GM06990 (cell line): ENCODE data around the gene EYA4.

Experiments
- DNase-seq: peaks from one replicate; pipeline ENCODE4 v3.0.0-alpha.2; 2011; ENCODE audit not compliant: insufficient read length; ENCODE audit errors: extremely low read depth
- H3K27me3 ChIP-seq: replicated peaks from 2 replicates; pipeline ENCODE4 v1.6.0; 2011; ENCODE audit warnings: low read length; ENCODE audit not compliant: control insufficient read depth, insufficient read depth
- H3K36me3 ChIP-seq: 2 replicates; pipeline ENCODE4 v1.5.1; 2011; ENCODE audit warnings: low read length; ENCODE audit not compliant: control insufficient read depth, insufficient read depth
- H3K4me3 ChIP-seq: replicated peaks from 2 replicates; pipeline ENCODE4 v1.5.1; 2011; ENCODE audit warnings: low read depth, mild to moderate bottlenecking, control low read depth, low read length
- TF ChIP-seq, protein P1 (sequence below): IDR thresholded peaks from 2 replicates; pipeline ENCODE4 v1.5.1; 2011; ENCODE audit warnings: low read length, control low read depth, mild to moderate bottlenecking, inconsistent platforms; ENCODE audit not compliant: insufficient read depth, poor library complexity, severe bottlenecking

EYA4 gene

DNA sequence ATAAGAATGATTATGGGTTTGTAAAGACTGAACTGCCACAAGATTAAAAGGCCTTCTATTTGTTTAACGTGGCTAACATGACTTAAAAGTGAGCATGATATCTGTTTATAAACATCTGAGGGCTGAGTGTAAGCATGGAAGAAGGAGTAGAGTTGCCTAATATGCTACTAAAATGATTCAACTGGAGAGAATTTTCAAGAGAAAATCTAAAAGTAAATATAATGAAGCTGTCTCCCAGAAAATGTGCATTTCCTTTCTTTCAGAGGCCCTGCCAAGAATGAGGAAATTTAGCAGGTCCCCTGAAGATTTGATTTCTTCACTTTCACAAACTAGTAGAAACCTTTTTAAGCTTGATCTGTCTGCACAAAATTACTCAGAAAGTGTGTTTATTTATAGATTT, 4.2 kb upstream of the EYA4 start:
- Histone ChIP-seq H3K27me3 (peaks cover 1% of the 10 kb centered on the region; the same call in 1 of the 2 replicates), H3K4me3 (no peak overlapping the region), H3K36me3 (no peaks in the 10 kb centered on the region; the same call in 1 of the 2 replicates)
- TF ChIP-seq, protein P1, sequence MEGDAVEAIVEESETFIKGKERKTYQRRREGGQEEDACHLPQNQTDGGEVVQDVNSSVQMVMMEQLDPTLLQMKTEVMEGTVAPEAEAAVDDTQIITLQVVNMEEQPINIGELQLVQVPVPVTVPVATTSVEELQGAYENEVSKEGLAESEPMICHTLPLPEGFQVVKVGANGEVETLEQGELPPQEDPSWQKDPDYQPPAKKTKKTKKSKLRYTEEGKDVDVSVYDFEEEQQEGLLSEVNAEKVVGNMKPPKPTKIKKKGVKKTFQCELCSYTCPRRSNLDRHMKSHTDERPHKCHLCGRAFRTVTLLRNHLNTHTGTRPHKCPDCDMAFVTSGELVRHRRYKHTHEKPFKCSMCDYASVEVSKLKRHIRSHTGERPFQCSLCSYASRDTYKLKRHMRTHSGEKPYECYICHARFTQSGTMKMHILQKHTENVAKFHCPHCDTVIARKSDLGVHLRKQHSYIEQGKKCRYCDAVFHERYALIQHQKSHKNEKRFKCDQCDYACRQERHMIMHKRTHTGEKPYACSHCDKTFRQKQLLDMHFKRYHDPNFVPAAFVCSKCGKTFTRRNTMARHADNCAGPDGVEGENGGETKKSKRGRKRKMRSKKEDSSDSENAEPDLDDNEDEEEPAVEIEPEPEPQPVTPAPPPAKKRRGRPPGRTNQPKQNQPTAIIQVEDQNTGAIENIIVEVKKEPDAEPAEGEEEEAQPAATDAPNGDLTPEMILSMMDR, result no peak
- DNase-seq, result no peak

DNA sequence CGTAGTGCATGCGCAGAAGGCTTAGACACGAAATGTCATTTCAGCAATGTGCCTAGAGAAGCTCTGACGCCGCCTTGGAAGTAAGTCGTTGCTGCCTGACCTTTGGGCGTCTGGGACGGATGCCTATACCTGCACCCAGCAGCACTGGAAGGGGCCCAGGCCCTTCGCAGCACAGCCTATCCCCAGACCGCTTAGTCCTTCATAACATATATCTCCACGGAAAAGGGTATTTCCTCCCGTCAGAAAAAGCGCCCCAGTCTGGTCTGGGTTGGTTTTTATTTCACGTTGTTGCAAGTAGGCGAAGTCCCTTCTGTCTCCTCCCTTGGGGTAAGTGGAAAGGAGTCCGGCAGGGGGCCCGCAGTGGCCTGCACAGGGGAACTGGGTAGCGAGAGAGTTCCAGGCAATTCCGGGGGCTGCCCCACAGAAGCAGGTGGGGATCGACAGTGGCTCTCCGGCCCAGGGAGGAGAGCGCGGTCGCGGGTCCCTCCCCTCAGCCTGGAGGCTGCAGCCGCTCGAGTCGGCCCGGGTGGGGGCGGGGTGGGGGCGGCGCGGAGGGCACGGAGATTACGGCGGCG, 559 bp upstream of the EYA4 start:
- TF ChIP-seq, protein P1, result no peak
- Histone ChIP-seq H3K4me3 (no peak overlapping the region), H3K36me3 (no peaks in the 10 kb centered on the region; the same call in 1 of the 2 replicates), H3K27me3 (peaks cover 5% of the 10 kb centered on the region; the same call in 1 of the 2 replicates)
- DNase-seq, result no peak

DNA sequence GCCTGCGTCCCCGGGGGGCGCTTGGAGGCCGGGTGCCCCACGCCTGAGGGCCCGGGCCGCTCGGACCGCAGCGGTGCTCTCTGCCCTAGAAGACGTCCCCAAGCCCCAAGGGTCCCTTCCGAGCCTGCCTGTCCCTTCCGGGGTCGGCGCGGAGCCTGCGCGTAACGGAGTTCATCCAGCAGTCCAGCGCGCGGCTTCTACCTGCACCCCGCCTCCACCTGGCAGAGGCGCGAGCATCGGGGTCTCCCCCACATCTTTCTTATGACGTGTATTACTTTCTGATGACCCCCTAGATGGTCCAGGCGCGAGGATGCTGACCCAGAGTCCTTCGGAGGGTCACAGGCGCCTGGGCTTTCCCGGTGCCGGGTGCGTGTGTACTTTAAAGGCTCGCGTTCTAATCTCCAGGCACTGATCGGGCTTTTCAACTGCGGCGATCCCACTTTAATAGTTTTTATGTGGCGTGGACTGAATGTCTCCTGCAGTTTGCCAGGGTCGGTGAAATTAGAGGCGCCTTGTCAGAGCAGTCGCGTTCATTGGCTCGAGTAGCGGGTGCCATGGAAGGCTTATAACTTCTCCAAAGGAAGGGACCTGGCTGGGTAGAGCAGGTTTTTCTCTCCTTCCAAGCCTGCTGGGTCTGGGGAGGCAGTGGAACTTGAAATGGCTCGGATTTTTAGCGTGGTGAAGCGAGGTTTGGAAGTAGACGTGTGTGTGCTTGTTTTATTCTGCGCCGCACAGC, 912 bp downstream of the EYA4 start:
- TF ChIP-seq, protein P1, result no peak
- Histone ChIP-seq H3K4me3 (no peak overlapping the region), H3K36me3 (no peaks in the 10 kb centered on the region; the same call in 1 of the 2 replicates), H3K27me3 (peaks cover 5% of the 10 kb centered on the region; the same call in 1 of the 2 replicates)
- DNase-seq, result peak; percentile 27

DNA sequence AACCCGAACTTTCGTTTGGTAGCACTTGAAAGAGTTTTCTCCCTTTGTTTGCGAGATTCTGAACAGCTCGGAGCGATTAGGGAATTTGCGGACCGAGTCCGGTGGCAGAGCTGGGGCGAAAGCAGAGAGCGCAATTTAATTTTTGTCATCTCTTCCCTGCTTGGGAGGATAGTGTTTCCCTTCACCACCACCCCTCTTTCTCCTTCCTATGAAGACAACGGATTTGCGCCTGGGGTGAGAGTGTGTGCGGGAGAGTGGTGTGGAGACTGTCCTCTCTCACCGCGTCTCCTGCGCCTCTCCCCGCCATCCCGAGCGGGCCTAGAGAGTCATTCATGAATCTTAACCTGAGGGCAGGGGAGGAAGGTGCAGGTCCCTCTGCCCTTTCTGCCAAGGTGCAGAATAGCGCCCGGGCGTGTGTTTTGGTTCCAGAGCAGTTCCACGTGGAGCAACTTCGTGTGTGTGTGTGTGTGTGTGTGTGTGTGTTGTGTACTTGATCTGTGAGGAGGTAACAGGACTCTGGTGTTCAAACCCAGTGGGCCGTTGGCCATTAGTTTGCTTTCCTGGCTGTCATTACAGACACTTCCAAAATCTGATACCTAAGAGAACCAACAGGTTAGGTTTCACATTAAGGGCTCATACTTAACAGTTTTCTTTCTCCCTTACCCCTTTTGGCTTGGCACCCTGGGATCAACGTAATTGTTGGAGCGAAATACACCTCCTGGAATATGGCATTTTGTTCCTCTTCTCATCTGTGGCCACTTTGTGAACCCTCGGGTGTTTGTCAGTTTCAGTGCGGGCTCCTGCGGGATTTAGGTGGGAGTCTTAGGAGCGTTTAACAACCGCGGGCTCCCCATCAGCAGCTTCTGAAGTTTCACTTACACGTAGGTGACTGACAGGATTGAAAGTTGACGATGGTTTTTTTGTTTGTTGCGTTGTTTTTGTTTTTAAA, 1.8 kb downstream of the EYA4 start:
- DNase-seq, result peak; percentile 10
- Histone ChIP-seq H3K27me3 (peaks cover 5% of the 10 kb centered on the region; the same call in 1 of the 2 replicates), H3K36me3 (no peaks in the 10 kb centered on the region; the same call in 1 of the 2 replicates), H3K4me3 (no peak overlapping the region)
- TF ChIP-seq, protein P1, result no peak

DNA sequence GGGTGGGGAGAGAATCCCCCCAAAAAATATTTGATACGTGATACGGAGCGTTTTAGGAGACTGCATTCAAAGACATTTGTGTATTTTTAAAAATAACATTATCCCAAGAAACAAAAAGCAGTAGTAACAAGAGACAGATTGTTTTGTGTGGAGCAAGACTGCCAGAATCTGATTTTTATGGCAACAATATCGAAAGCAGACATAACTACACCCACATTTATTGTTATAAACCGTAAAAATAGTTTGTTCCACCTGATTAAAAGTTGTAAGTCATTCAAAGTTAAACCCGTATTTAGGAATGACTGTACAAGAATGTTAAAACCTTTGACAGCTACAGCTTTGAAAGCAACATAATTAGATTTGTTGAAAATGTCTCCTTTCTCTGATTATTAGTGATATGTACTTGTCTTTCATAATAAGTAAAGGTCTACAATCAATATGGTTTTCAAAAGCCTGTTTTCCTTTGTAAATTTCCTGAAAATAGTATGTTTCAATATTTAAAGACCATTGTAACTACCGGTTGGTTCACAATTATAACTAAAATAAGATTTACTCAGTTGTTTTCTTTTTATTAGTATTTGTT, 2.7 kb downstream of the EYA4 start:
- DNase-seq, result no peak
- TF ChIP-seq, protein P1, result no peak
- Histone ChIP-seq H3K4me3 (no peak overlapping the region), H3K27me3 (peaks cover 5% of the 10 kb centered on the region; the same call in 1 of the 2 replicates), H3K36me3 (no peaks in the 10 kb centered on the region; the same call in 1 of the 2 replicates)
